NB4 (cell line): Measurements from ENCODE around the gene GID8.

ENCODE experiments used
- DNase-seq: peaks from one replicate; pipeline ENCODE4 v3.0.0; 2010; ENCODE audit warnings: low read depth
- H3K4me3 ChIP-seq: one replicate; pipeline ENCODE4 v1.5.1; 2011; ENCODE audit warnings: mild to moderate bottlenecking, low read depth, low read length, moderate library complexity
- MAX ChIP-seq: IDR thresholded peaks from 2 replicates; pipeline ENCODE4 v1.6.1; 2011; ENCODE audit warnings: low read depth, low read length
- MYC ChIP-seq: IDR thresholded peaks from 2 replicates; pipeline ENCODE4 v1.6.1; 2011; ENCODE audit warnings: low read depth, low read length
- POLR2A ChIP-seq: IDR thresholded peaks from 2 replicates; pipeline ENCODE4 v1.6.1; 2011; ENCODE audit warnings: mild to moderate bottlenecking; ENCODE audit not compliant: insufficient read length; ENCODE audit errors: extremely low read depth
- TF ChIP-seq, protein P1 (sequence below): IDR thresholded peaks from one replicate; pipeline ENCODE4 v1.5.1; 2012; ENCODE audit warnings: low read depth, low read length

The GID8 gene

DNA sequence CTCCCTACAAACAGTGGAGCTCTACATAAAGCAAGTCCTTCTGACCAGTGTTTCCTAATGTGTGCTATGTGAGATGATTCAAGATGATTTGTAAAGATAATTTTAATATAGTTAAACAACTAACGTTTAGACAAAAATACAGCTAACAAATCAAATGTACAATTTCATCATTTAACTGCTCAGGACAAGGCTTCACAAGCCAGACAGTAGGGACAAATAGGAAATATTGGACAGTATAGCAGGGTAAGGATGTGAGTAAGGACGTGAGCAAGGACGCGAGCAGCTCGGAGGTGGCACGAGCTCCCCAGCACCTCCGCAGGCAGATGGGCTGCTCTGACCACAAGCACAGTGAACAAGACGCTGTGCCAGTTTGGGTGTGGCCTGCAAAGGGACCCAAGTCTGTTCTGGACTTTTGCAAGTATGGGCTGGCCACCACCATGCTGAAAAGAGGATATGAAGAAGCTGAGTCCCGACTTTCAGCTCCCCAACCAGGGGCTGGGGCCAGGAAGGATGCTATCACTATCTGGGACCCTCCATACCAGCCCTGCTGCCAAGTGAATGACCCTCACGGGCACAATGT is 26.2 kb upstream of the GID8 start:
- TF ChIP-seq MYC, result no peak
- TF ChIP-seq, protein P1, sequence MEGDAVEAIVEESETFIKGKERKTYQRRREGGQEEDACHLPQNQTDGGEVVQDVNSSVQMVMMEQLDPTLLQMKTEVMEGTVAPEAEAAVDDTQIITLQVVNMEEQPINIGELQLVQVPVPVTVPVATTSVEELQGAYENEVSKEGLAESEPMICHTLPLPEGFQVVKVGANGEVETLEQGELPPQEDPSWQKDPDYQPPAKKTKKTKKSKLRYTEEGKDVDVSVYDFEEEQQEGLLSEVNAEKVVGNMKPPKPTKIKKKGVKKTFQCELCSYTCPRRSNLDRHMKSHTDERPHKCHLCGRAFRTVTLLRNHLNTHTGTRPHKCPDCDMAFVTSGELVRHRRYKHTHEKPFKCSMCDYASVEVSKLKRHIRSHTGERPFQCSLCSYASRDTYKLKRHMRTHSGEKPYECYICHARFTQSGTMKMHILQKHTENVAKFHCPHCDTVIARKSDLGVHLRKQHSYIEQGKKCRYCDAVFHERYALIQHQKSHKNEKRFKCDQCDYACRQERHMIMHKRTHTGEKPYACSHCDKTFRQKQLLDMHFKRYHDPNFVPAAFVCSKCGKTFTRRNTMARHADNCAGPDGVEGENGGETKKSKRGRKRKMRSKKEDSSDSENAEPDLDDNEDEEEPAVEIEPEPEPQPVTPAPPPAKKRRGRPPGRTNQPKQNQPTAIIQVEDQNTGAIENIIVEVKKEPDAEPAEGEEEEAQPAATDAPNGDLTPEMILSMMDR, result no peak
- TF ChIP-seq POLR2A, result no peak
- no peak for TF ChIP-seq MAX
- no peak for DNase-seq
- H3K4me3 ChIP-seq, result no peak overlapping the region

DNA sequence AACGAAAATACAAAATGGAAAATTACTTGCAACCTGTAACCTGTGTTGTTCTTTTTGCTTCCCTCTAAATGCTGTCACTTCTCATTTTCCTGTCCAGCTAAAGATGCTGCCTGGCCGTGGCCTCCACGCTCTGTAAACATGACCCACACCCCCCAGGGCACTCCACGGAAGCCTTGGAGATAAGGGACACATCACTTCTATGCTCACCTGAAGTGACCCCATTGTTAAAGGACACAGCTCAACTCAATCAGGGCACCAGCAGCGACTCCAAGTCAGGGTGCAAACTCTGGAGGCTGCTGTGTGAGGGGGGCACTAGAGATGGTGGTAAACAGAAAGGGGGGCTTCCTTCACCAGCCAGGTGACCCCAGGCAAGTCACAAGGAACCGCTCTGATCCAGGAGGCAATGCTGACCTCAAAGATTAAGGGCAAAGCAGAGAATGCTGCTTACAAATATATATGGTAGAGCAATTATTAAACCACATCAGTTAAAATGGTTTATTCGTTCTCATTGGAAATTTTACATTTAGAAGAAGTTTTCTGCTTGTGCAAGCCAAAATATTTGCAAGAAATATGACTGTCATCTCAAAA is 24.8 kb upstream of the GID8 start:
- no peak overlapping the region for H3K4me3 ChIP-seq
- TF ChIP-seq MYC (no peak), POLR2A (no peak), MAX (no peak)
- TF ChIP-seq, protein P1, result no peak
- DNase-seq, result no peak

- H3K4me3 ChIP-seq, result no peak overlapping the region
- TF ChIP-seq, protein P1, result no peak
- no peak for TF ChIP-seq POLR2A
- TF ChIP-seq MAX, result no peak
- TF ChIP-seq MYC, result no peak
- no peak for DNase-seq
Observed at GRCh38 chr20:62914436-62914835, 23.5 kb upstream of the GID8 start.

DNA sequence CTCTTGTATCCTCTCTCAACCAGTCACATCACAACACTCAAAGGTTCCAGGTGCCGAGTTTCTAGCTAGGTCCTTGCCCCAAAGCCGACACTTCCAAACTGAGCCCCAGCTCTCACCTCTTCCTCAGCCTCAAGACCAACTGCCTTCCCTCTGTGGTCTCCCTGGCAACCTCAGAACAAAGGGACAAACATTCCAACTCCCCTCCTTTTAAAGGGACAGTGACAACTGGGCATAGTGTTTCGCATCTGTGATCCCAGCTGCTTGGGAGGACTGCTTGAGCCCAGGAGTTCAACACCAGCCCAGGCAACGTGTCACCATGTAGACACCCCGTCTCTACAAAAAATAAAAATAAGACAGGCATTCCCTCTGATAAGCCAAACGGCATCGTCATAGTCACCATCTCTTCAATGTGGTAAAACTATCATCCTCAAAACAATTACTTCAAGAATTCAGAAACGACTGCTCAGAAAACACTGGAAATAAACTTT is 22.9 kb upstream of the GID8 start:
- TF ChIP-seq, protein P1, result no peak
- TF ChIP-seq POLR2A, result no peak
- TF ChIP-seq MYC, result no peak
- no peak for TF ChIP-seq MAX
- peak; percentile 52 for DNase-seq
- H3K4me3 ChIP-seq, result no peak overlapping the region

DNA sequence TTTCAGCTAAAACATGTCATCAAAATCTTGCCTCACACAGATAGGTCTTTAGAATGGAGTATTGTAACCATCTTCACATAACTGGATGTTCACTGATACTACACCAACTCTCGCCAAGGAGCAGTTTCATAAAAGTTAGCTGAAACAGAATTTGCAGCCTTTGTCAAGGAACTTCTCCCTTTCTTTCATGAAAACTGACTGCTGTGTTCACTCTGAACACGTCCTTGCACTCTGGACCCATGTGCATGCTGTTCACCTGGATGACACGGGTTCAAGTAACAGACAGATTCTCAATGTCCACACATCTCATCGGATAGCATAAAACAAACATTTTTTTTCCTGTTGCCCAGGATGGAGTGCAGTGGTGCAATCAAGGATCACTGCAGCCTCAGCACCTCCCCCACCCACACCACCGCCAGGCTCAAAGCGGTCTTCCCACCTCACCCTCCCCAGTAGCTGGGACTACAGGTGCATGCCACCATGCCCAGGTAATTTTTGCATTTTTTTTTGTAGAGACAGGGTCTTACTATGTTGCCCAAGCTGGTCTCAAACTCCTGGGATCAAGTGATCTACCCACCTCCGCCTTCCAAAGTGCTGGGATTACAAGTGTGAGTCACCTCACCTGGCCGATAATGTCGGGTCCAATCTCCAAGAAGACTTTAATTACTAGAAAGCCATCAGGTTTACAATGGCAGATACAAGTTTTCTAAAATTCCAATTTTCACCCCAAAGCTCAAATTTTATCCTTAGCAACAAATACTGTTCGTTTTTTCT is 21.1 kb upstream of the GID8 start:
- TF ChIP-seq MYC (no peak), POLR2A (no peak), MAX (no peak)
- TF ChIP-seq, protein P1, result no peak
- H3K4me3 ChIP-seq, result no peak overlapping the region
- DNase-seq, result no peak
